HTR-8/SVneo (cell line): ENCODE data around the gene HOXC10.

Experiments used
- DNase-seq: peaks from one replicate; pipeline ENCODE4 v3.0.0; 2011; ENCODE audit warnings: low spot score, mixed read lengths; ENCODE audit not compliant: insufficient read length
- FAIRE-seq: peaks from 2 replicates; lab custom pipeline; 2011; peaks lifted over from hg19 to GRCh38; lab: Jason Lieb, UNC

The HOXC10 gene

GRCh38 chr12:54000116-54001114 is 15.5 kb downstream of the HOXC10 start, which contains the start of gene HOXC9:
TSS of gene HOXC9 (plus strand) at chr12:54000161. CDS start at chr12:54000189, 28 bp downstream.
- FAIRE-seq: no peak
- DNase-seq: no peak

- FAIRE-seq (no peak), DNase-seq (no peak)
Observed at GRCh38 chr12:54001283-54002187, 16.6 kb downstream of the HOXC10 start.

- DNase-seq (no peak), FAIRE-seq (no peak)
Observed at GRCh38 chr12:54002278-54002914, 17.4 kb downstream of the HOXC10 start.

DNA sequence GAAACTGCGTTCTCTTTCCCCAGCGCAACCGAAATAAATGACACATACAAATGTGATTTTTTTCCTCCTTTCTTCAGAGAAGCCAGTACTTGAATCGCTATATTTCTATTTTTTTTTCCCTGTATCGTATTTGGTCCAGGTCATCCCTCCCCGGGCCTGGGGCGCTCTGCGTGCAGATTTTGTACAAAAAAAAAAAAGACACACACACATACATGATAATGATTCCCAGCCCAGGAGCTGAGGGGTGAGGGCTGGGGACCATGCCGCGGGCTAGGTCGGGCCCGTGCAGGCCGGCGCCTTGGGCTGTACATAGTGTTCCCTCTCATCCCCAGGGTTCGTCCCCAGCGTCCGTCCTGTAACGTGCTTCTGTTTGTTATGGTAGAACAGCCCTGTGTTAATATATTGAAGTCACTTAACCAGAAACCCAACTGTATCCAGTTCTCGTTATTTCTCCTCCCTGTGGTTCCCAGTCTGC is 18.0 kb downstream of the HOXC10 start:
- DNase-seq (no peak), FAIRE-seq (no peak)

DNA sequence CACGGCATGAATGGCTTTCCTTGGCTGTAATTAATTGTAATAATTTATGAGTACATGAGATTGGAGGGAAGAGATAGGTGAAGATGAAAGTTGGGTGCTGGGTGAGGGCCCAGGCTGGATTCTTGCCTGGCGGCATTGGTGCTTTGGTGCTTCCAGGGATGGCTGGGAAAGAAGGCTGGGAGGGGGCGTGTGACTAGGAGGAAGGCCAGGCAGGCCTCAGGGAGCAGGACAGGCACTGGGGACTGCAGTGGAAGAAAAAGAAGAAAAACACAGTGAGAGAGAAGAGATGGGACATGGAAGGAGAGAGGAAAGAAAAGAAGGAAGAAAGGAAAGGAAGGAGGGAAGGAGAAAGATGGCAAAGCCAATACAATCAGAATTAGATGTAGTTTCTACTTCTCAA is 18.7 kb downstream of the HOXC10 start:
- FAIRE-seq: no peak
- no peak for DNase-seq

DNA sequence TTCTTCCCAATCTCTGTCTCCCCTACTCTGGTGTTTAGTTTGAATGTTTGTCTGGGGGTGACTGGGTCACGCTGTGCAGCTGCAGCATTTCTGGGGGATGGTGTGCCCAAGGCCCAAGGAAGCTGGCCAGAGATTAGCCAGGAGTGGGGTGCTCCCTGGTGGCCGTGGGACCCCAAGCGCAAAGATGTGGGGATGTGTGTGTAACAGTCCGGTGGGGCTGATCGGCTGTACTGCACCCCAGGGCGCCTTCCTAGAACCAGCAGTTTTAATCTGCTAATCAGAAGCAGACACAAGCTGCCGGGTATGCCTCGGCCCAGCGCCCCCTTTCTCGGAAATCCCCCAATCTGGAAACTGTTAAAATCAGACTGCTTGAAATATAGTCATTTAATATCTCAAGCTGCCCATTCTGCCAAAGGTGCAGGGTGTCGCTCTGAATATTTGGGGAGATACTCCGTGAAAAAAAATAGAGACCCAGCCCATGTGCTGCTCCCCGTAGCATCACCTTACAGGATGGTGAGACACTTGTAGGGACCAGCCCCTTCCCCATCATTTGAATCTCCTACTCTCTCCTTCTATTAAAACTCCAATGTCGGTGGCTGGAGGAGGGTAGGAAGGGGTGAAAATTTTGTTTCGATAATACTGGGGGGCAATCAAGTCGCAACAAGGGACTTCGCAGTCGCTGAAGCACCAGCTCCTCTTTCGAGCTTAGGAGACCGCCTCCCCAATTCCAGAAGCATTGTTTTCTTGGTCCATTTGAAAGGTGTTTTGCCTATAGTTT is 19.3 kb downstream of the HOXC10 start:
- no peak for FAIRE-seq

DNA sequence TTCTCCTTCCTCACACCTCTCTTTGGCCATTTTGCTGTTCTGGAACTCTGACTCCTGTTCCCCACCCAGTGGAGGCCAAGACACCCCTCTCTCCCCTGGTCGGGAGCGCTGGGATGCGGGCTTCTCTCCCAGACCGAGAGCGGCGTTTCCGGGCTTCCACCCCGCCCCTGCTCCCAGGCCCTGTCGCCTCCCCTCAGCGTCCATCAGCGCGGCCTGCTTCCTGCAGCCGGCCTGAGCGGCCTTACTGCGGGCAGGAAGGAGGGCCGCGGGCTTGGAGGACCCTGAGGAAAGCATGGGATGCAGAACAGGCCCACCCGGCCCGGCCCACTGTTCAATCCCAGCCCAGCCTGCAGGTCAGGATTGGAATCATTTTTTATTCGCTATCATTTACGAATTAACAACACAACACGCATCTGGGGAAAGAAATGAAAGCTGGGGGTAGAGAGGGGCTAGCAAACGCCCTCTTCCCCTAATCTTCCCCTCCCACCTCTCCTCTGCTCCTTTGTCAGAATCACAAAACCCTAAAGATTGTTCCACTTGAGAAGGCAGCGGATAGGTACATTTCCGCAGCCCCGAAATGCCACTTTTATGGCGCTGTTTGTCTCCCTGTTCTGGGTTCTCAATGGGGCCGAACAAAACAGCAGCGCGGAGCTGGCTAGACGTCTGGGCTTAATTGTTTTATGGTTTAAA is 20.0 kb downstream of the HOXC10 start:
- DNase-seq: no peak
- no peak for FAIRE-seq

More for the DNA sequence above, 19.3 kb downstream of the HOXC10 start:
- no peak for DNase-seq

DNA sequence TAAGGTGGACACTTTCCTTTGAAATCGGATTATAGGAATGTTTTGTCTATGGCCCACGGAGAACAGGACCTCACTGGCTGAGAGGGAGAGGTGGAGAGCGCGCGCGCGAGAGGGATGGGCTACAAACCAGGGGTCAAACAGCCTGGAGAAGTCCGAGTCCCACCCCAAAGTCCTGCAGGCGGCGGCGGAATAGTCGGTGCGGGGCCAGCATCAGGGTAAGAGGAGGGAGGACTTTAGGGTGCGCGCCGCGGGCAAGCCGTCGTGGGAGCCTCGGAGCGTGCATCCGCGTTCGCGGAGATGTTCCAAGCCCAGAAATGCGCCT is 20.5 kb downstream of the HOXC10 start:
- FAIRE-seq (no peak), DNase-seq (no peak)

DNA sequence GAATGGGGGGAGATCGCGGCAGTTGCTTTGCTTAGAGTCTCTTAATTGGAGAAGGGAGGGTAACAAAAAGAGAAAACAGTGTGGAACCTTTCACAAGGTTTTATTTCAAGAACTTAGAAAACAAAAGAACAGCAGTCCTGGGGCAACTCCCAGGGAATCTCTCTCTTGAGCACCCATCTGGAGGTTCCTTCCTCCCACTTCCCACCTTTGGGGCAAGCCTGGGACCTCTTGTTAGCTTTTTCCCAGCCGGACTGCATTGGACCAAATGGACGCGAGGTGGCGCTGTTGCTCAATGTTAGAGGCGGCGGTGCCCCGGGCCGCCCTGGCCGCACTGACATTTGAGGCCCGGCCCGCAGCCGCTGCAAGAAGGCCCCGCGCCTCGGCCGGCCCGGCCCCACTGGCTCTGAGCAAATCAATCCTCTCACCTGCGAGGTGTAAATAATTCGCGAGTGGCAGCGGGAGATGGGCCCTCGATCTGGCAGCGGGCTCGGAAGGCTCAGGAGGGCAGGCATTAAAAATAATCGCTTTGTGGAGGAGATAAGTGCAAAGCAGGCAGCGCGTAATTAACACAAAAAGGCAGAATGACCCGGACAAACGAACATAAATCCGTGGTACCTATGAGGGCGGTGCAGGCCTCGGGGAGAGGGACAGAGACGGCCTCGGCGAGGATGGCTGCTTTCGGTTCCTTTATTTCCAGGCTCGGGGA is 21.1 kb downstream of the HOXC10 start:
- peak; percentile 77 for DNase-seq
- FAIRE-seq: peak; percentile 46

DNA sequence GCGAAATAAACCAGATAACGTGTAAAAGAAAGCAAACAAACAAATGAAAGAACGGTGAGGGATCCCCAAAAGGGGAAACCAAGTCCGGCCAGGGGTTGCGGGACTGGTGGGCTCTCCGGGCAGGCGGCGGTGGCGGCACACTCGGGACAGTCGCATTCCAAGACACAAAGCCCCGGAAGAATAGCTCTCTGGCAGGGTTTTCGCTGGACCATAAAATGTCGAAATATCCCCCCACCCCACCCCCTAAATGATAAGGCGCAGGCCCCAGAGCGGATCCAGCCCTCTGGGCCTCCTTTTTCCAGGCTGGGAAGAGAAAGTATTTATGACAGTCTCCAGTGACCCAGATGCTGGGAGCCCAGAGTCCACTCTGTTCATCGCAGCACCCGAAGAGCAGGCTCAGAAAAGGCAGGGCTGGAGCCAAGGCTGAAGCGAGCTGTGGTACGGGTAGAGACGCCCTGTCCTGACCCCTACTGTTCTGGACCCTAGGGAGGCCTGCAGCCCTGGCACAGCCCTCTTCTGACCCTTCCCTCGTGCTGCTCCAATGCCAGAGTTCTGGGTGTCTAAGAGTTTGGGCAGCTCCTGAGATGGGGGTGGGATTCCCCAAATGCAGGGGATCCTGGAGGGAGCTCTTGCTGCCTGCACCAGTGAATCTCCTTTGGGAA is 21.7 kb downstream of the HOXC10 start:
- DNase-seq: no peak
- no peak for FAIRE-seq

GRCh38 chr12:54007538-54008259 is 22.8 kb downstream of the HOXC10 start:
- peak; percentile 28 for FAIRE-seq
- DNase-seq: no peak

- no peak for DNase-seq
Observed at GRCh38 chr12:54008260-54008552, 23.3 kb downstream of the HOXC10 start.

GRCh38 chr12:54009171-54010052 is 24.5 kb downstream of the HOXC10 start:
- DNase-seq (no peak), FAIRE-seq (peak; percentile 44)

More at GRCh38 chr12:54008260-54008552, 23.3 kb downstream of the HOXC10 start:
- no peak for FAIRE-seq

GRCh38 chr12:54010053-54010971 is 25.4 kb downstream of the HOXC10 start:
- no peak for DNase-seq
- no peak for FAIRE-seq

- FAIRE-seq: no peak
- DNase-seq: no peak
Observed at GRCh38 chr12:54010972-54011664, 26.2 kb downstream of the HOXC10 start.
